GM23338 (cell line): ENCODE measurements around the gene VSIR. TPM values are rescaled to one million over a fixed set of nuclear protein-coding genes. Genes with fewer than 3 reads are reported as not detected.

ENCODE experiments used
- ATAC-seq: fragments of 200-7000 bp; cut with Tn5 transposase; 3 replicates; pipeline ENCODE4 v1.9.1; 2020
- DNase-seq: peaks from one replicate; pipeline ENCODE4 v3.0.0-alpha.2; 2015; ENCODE audit warnings: low spot score
- H2AFZ ChIP-seq: fragments of 200-600 bp; sonication (generic); 2 replicates; pipeline ENCODE4 v1.8.0; 2016; ENCODE audit warnings: antibody characterized with exemption, mild to moderate bottlenecking, moderate library complexity
- H3F3A ChIP-seq: fragments of 200-600 bp; sonication (generic); replicated peaks from 2 replicates; pipeline ENCODE4 v1.8.0; 2017; ENCODE audit warnings: antibody characterized with exemption, mixed run types, low read depth
- H3K27ac ChIP-seq: fragments of 200-600 bp; sonication (generic); 2 replicates; pipeline ENCODE4 v1.6.1; 2016; ENCODE audit warnings: low read depth
- H3K27me3 ChIP-seq: fragments of 200-600 bp; sonication (generic); 2 replicates; pipeline ENCODE4 v1.8.0; 2016; ENCODE audit warnings: mild to moderate bottlenecking, mixed run types, moderate library complexity; ENCODE audit not compliant: insufficient read depth
- H3K36me3 ChIP-seq: fragments of 200-600 bp; sonication (generic); 2 replicates; pipeline ENCODE4 v1.8.0; 2016; ENCODE audit warnings: mild to moderate bottlenecking; ENCODE audit not compliant: insufficient read depth
- H3K4me1 ChIP-seq: fragments of 200-600 bp; sonication (generic); 2 replicates; pipeline ENCODE4 v1.8.0; 2016; ENCODE audit warnings: mild to moderate bottlenecking, moderate library complexity; ENCODE audit not compliant: insufficient read depth
- H3K4me2 ChIP-seq: fragments of 200-600 bp; sonication (generic); 2 replicates; pipeline ENCODE4 v1.7.1; 2017; ENCODE audit warnings: mixed run types
- H3K4me3 ChIP-seq: fragments of 200-600 bp; sonication (generic); 2 replicates; pipeline ENCODE4 v1.6.1; 2016; ENCODE audit warnings: mixed run types
- H3K79me2 ChIP-seq: fragments of 200-600 bp; sonication (generic); replicated peaks from 2 replicates; pipeline ENCODE4 v1.8.0; 2017; ENCODE audit warnings: mild to moderate bottlenecking; ENCODE audit not compliant: insufficient read depth
- H3K9me2 ChIP-seq: fragments of 200-600 bp; sonication (generic); 2 replicates; pipeline ENCODE4 v1.8.0; 2017; ENCODE audit not compliant: insufficient read depth
- H4K20me1 ChIP-seq: fragments of 200-600 bp; sonication (generic); replicated peaks from 2 replicates; pipeline ENCODE4 v1.8.0; 2017; ENCODE audit warnings: mild to moderate bottlenecking; ENCODE audit not compliant: insufficient read depth
- H3K27ac Mint-ChIP-seq: 2 replicates; pipeline ENCODE4 v1.8.0; 2020; ENCODE audit warnings: inconsistent platforms, mild to moderate bottlenecking, moderate library complexity, mixed read lengths
- H3K27me3 Mint-ChIP-seq: 3 replicates; pipeline ENCODE4 v1.8.0; 2022; ENCODE audit warnings: low read depth, mild to moderate bottlenecking, moderate library complexity, mixed read lengths, inconsistent platforms; ENCODE audit not compliant: insufficient read depth, poor library complexity
- H3K36me3 Mint-ChIP-seq: 3 replicates; pipeline ENCODE4 v1.8.0; 2021; ENCODE audit warnings: low read depth, mild to moderate bottlenecking, inconsistent platforms, moderate library complexity, mixed read lengths
- H3K4me1 Mint-ChIP-seq: 3 replicates; pipeline ENCODE4 v1.8.0; 2020; ENCODE audit warnings: mild to moderate bottlenecking, inconsistent platforms, mixed read lengths
- H3K4me3 Mint-ChIP-seq: 3 replicates; pipeline ENCODE4 v1.8.0; 2021; ENCODE audit warnings: moderate library complexity, mild to moderate bottlenecking, inconsistent platforms, mixed read lengths
- H3K9me3 Mint-ChIP-seq: 3 replicates; pipeline ENCODE4 v1.8.0; 2020; ENCODE audit warnings: moderate library complexity, mild to moderate bottlenecking, inconsistent platforms, mixed read lengths
- EZH2 ChIP-seq: fragments of 200-600 bp; sonication (generic); IDR thresholded peaks from one replicate; pipeline ENCODE4 v1.8.0; 2017; ENCODE audit warnings: antibody characterized with exemption, mild to moderate bottlenecking, low read depth; ENCODE audit not compliant: unreplicated experiment
- EZH2phosphoT487 ChIP-seq: fragments of 200-600 bp; sonication (generic); IDR thresholded peaks from one replicate; pipeline ENCODE4 v1.8.1; 2018; ENCODE audit warnings: antibody characterized with exemption; ENCODE audit not compliant: unreplicated experiment
- POLR2AphosphoS5 ChIP-seq: IDR thresholded peaks from 2 replicates; pipeline ENCODE4 v1.6.1; 2016; ENCODE audit warnings: antibody characterized with exemption, low read depth
- ZNF114 ChIP-seq: fragments of 250-450 bp; sonication (Bioruptor Pico); IDR thresholded peaks from 2 replicates; pipeline ENCODE4 v1.5.0; 2020; ENCODE audit warnings: mild to moderate bottlenecking, moderate library complexity
- ZNF331 ChIP-seq: fragments of 250-450 bp; sonication (Bioruptor Pico); IDR thresholded peaks from 2 replicates; pipeline ENCODE4 v1.5.0; 2020; ENCODE audit warnings: low read depth, mild to moderate bottlenecking, moderate library complexity
- polyA plus RNA-seq: library from polyadenylated mRNA; unstranded; fragments of >200 nt; fragmentation: Nextera tagmentation; extraction: Ambion mirVana; gene quantifications from 2 replicates; pipeline ENCODE4 v1.2.1, GENCODE V29; 2016
- total RNA-seq: library from RNA; depleted of rRNA; stranded (reverse); fragments of >200 nt; shearing (Covaris generic); gene quantifications from 2 replicates; pipeline ENCODE4 v1.2.3, GENCODE V29; 2014
- TF ChIP-seq, protein P1 (sequence below), 2 experiments: fragments of 200-600 bp in 1 of 2; sonication (generic) in 1 of 2; conservative IDR thresholded peaks; 2 replicates each; pipeline versions ENCODE4 v1.5.1 to v1.6.1; 2016 to 2017; ENCODE audit warnings: antibody characterized with exemption in 2 of 2, low read depth in 2 of 2, mild to moderate bottlenecking in 2 of 2, moderate library complexity in 1 of 2
- TF ChIP-seq, protein P2 (sequence below): IDR thresholded peaks from 2 replicates; pipeline ENCODE4 v1.6.1; 2016; ENCODE audit warnings: antibody characterized with exemption
- TF ChIP-seq, protein P3 (sequence below): IDR thresholded peaks from one replicate; pipeline ENCODE4 v1.6.1; 2018; ENCODE audit warnings: antibody characterized with exemption; ENCODE audit not compliant: unreplicated experiment

The VSIR gene
- total and polyA plus RNA-seq, 2 experiments from 2014 or later = 0.10 to 0.74 TPM

DNA sequence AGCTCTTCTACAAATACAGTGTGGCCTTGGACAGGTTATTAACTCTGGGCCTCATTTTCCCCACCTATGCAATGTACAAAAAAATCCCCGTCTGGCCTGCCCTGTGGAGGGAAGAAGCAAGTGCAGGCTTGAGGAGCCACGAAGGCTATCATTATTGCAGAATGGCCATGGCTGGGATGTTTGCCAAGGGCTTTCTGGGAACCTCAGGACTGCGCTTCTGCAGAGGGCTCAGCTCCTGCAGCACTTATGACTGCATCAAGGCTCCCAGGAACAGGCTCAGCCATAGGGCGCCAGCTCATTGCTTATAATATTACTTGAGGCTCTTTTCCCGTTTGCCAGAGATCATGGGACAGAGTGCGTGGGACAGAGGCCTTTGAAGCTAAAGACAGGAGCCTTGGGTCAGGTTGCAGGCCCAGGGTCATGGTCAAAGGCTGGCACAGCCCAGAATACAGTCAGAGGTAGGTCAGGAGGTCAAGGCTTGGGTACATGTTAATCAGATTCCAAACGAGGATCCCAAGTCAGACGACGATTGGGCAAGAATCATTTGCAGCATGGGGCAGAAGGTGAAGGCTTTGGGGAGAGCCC is 33.2 kb downstream of the VSIR start:
- Histone ChIP-seq H3K79me2 (no peaks in the 10 kb centered on the region), H3K4me2 (no peak overlapping the region), H3K4me3 (no peak overlapping the region), H3K27ac (no peak overlapping the region), H3K9me2 (no peaks in the 10 kb centered on the region), H3K4me1 (no peaks in the 10 kb centered on the region), H3K27me3 (no peaks in the 10 kb centered on the region), H2AFZ (no peak overlapping the region), H3F3A (no peaks in the 10 kb centered on the region), H3K36me3 (no peaks in the 10 kb centered on the region), H4K20me1 (no peaks in the 10 kb centered on the region)
- no peak for TF ChIP-seq EZH2phosphoT487
- TF ChIP-seq, protein P1, sequence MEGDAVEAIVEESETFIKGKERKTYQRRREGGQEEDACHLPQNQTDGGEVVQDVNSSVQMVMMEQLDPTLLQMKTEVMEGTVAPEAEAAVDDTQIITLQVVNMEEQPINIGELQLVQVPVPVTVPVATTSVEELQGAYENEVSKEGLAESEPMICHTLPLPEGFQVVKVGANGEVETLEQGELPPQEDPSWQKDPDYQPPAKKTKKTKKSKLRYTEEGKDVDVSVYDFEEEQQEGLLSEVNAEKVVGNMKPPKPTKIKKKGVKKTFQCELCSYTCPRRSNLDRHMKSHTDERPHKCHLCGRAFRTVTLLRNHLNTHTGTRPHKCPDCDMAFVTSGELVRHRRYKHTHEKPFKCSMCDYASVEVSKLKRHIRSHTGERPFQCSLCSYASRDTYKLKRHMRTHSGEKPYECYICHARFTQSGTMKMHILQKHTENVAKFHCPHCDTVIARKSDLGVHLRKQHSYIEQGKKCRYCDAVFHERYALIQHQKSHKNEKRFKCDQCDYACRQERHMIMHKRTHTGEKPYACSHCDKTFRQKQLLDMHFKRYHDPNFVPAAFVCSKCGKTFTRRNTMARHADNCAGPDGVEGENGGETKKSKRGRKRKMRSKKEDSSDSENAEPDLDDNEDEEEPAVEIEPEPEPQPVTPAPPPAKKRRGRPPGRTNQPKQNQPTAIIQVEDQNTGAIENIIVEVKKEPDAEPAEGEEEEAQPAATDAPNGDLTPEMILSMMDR (conservative IDR thresholded peaks at IDR 0.05; ENCODE audit: low read depth in 2 of 2) = no peak
- no peak for TF ChIP-seq ZNF114 (CRISPR knock-in tag)
- no peak for TF ChIP-seq ZNF331 (CRISPR knock-in tag)
- no peak for TF ChIP-seq POLR2AphosphoS5
- no peak for TF ChIP-seq EZH2
- TF ChIP-seq, protein P2, sequence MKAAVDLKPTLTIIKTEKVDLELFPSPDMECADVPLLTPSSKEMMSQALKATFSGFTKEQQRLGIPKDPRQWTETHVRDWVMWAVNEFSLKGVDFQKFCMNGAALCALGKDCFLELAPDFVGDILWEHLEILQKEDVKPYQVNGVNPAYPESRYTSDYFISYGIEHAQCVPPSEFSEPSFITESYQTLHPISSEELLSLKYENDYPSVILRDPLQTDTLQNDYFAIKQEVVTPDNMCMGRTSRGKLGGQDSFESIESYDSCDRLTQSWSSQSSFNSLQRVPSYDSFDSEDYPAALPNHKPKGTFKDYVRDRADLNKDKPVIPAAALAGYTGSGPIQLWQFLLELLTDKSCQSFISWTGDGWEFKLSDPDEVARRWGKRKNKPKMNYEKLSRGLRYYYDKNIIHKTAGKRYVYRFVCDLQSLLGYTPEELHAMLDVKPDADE = no peak
- Mint-ChIP-seq H3K4me1 (peaks cover 9% of the 10 kb centered on the region; the same call in 2 of the 3 replicates), H3K27me3 (peaks cover 8% of the 10 kb centered on the region), H3K36me3 (no peaks in the 10 kb centered on the region; the same call in 2 of the 3 replicates), H3K9me3 (no peaks in the 10 kb centered on the region), H3K27ac (no peak overlapping the region), H3K4me3 (no peak overlapping the region)
- DNase-seq (no peak), ATAC-seq (no peak)

DNA sequence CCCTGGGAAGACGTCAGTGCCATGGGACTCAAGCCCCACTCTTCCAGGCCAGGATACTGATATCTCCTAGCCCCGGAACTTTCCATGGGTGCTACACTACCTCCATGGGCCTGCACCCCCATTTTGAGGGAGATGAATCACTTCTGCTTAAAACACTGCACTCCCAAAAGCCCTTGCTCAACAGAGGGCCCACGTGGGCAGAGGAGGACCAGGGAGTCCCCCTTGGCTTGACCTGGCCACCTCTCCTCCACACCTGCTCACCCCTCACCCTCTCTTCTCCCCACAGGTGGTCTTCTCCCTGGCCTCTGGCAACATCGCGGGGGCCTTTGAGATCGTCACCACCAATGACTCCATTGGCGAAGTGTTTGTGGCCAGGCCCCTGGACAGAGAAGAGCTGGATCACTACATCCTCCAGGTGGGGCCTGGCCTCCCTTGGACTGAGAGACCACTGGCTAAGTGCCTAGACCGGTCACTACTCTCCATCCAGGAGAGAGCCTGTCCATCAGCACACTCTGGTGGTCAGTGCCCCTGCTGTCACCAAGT is 33.9 kb downstream of the VSIR start:
- ATAC-seq (no peak), DNase-seq (no peak)
- Histone ChIP-seq H3F3A (no peaks in the 10 kb centered on the region), H3K4me3 (no peak overlapping the region), H3K4me2 (no peak overlapping the region), H3K4me1 (no peaks in the 10 kb centered on the region), H3K36me3 (no peaks in the 10 kb centered on the region), H2AFZ (no peak overlapping the region), H3K27me3 (no peaks in the 10 kb centered on the region), H3K79me2 (no peaks in the 10 kb centered on the region), H3K27ac (no peak overlapping the region), H3K9me2 (no peaks in the 10 kb centered on the region), H4K20me1 (no peaks in the 10 kb centered on the region)
- H3K27ac Mint-ChIP-seq = no peak overlapping the region
- no peak overlapping the region for H3K4me3 Mint-ChIP-seq
- H3K4me1 Mint-ChIP-seq = peaks cover 9% of the 10 kb centered on the region; the same call in 2 of the 3 replicates
- H3K36me3 Mint-ChIP-seq = no peaks in the 10 kb centered on the region; the same call in 2 of the 3 replicates
- H3K27me3 Mint-ChIP-seq = peaks cover 9% of the 10 kb centered on the region
- H3K9me3 Mint-ChIP-seq = no peaks in the 10 kb centered on the region
- TF ChIP-seq, protein P3, sequence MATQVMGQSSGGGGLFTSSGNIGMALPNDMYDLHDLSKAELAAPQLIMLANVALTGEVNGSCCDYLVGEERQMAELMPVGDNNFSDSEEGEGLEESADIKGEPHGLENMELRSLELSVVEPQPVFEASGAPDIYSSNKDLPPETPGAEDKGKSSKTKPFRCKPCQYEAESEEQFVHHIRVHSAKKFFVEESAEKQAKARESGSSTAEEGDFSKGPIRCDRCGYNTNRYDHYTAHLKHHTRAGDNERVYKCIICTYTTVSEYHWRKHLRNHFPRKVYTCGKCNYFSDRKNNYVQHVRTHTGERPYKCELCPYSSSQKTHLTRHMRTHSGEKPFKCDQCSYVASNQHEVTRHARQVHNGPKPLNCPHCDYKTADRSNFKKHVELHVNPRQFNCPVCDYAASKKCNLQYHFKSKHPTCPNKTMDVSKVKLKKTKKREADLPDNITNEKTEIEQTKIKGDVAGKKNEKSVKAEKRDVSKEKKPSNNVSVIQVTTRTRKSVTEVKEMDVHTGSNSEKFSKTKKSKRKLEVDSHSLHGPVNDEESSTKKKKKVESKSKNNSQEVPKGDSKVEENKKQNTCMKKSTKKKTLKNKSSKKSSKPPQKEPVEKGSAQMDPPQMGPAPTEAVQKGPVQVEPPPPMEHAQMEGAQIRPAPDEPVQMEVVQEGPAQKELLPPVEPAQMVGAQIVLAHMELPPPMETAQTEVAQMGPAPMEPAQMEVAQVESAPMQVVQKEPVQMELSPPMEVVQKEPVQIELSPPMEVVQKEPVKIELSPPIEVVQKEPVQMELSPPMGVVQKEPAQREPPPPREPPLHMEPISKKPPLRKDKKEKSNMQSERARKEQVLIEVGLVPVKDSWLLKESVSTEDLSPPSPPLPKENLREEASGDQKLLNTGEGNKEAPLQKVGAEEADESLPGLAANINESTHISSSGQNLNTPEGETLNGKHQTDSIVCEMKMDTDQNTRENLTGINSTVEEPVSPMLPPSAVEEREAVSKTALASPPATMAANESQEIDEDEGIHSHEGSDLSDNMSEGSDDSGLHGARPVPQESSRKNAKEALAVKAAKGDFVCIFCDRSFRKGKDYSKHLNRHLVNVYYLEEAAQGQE = no peak
- no peak for TF ChIP-seq EZH2phosphoT487
